Fibroblast of the conjunctiva (primary cell): ENCODE results near the gene SGCA.
A peak's percentile ranks its signal among the peaks of the same experiment; 100 is the strongest.

Experiments
- DNase-seq: peaks from one replicate; pipeline ENCODE4 v3.0.0-alpha.2; 2010; ENCODE audit warnings: low read depth

SGCA gene

GRCh38 chr17:50134206-50135110, 31.3 kb upstream of the SGCA start:
- no peak for DNase-seq

DNA sequence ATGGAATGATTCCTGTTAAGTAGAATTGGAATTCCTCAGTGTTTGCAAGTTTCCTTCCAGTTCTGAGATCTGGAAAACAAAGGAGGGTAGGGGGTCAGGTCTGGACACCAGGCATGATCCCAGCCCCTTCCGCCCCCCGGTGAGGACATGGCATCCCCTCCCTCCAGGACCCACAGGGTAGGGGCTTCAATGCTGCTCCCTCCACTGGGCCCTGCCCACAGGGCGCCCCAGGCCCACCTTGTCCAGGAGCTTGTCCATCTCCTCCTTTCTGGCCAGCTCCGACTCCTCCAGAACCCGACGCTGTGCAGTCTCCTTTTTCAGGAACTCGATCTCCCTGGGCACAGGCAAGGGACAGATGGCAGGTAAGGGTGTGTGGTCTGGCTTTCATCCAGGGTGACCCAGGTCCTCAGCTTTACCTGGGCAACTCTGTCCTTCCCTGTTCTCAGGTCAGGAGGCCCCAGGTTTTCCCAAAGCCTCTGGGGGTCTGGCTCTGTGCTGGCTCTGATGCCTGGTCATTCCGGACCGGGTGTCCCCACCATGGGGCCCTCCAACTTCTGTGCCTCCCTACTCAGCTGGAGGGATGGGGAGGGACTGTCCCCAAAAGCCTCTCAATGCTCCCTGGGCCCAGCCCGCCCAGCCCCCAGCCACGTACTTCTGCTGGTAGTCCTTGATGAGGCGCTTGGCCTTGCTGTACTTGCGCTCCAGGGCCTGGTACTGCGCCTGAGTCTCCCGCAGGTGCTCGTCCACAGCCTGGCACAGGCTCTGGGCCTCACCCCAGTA, 30.3 kb upstream of the SGCA start:
- DNase-seq: no peak

GRCh38 chr17:50136096-50136687, 29.6 kb upstream of the SGCA start:
- no peak for DNase-seq

DNA sequence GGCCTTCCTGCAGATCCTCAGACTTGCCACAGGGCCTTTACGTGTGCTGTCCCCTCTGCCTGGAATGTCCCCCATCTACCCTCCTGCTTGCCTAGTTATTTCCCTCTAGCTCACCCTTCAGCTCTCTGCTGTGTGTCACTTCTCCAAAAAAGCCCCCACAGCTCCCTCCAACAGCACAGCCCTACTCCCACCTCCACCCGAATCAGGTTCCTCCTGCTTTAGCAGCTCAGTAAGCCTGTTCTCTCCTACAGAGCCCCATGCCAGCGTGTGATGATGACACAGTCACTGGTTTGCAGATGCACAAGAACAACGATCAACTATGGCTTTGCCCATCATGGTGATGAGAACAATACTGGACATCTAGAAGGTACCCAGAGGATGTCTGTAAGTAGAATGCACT, 28.8 kb upstream of the SGCA start:
- no peak for DNase-seq

GRCh38 chr17:50139185-50139783, 26.5 kb upstream of the SGCA start:
- no peak for DNase-seq

GRCh38 chr17:50139950-50140885, 25.6 kb upstream of the SGCA start:
- peak; percentile 69 for DNase-seq

DNA sequence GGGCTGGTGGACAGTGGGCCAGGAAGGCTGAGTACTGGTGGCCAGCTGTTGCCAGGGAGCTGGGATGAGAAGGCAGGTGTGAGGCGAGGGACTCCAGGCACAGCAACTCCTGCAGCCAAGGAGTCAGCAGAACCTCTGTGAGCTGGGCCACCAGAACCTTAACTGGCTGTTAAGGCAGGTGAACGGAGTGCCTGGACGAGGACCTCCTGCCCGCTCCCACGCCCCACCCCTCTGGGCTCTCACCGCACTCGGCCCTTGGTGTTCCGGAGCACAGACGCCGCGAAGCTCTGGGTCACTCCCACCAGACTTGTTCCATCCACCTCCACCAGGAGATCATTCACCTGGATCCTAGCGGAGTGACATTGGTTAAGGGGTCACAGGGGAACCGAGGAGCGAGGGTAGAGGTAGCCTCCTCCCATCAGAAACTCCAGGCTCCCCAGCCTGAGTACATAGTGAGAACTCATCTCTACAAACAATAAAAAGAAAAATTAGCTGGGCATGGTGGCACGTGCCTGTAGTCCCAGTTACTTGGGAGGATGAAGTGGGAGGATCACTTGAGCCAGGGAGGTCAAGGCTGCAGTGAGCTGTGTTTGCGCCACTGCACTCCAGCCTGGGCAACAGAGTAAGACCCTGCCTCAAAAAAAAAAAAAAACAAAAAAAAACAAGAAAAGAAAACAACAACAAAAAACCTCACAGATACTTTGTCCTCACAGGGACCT, 24.6 kb upstream of the SGCA start:
- no peak for DNase-seq

- DNase-seq: no peak
Measured at GRCh38 chr17:50141745-50142110, 24.1 kb upstream of the SGCA start.

- DNase-seq: no peak
Measured at GRCh38 chr17:50143461-50144176, 22.2 kb upstream of the SGCA start.

DNA sequence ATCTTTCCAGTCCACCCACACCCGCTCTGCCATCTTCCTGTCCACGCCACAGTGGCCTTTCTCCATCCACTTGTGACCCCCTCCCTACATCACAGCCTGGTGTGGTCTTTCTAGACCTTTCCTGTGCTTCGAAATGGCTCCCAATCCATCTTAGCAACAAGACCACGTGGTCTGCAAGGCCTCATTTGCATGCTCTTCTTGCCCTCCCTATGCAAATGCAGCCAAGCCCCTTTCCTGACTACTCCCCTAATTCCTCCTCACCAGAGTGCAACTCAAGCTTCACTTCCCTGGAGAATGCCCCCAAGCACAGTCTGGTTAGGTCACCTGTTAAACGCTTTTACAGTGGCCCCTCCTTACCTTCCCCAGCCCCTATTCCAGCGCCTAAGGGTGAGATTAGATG, 21.4 kb upstream of the SGCA start:
- DNase-seq: no peak

- no peak for DNase-seq
Measured at GRCh38 chr17:50144845-50145531, 20.8 kb upstream of the SGCA start.

DNA sequence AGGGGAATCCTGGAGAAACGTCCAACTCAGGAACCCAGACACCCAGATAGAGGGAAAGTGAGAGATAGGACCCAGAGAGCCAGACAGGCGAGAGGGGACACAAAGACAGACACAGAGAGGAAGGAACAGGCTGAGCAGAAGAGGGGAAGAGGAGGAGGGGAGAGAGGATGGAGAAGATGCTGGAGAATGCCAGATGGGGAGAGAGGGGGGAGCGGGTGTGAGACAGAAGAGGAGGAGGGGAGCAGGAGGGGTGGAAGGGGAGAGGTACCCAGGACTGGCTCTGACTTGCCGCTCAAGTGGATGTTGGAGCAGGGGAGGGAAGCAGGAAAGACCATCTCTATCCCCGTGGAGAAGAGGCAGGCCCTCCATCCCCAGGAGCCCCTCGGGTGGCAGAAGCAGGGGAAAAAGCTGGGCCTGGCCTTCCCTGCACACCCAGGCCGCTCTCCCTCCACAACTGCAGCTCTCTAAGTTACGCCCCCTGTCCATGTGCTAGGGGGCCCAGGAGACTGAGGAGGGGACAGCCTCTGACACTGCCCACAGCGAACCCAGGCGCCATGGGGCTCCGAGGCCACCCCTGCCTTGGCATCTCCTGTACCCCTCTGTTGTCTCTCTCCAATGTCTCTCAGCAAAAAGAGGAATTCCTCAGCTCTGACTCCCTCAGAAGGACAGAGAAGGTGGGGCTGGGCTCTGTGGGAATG, 20.1 kb upstream of the SGCA start:
- no peak for DNase-seq

GRCh38 chr17:50146230-50146926, 19.4 kb upstream of the SGCA start:
- no peak for DNase-seq

- no peak for DNase-seq
Measured at GRCh38 chr17:50146927-50147665, 18.7 kb upstream of the SGCA start.

GRCh38 chr17:50147841-50148225, 18.0 kb upstream of the SGCA start:
- DNase-seq: no peak

- DNase-seq: no peak
Measured at GRCh38 chr17:50148226-50149090, 17.3 kb upstream of the SGCA start.

DNA sequence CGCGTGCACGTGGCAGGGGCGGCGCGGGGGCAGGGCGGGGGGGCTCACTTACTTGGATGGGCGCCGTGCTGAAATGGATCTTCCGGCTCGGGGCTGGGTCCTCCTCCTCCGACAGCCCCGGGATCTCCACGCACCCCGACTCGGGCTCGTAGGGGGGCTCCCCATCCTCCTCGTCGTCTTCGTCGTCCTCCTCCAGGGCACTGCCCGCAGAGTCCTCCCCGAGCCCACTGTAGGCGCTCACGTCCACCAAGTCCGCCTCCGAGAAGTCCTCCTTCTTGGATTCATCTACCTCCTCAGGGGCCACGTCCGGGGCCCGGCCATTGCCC, 16.8 kb upstream of the SGCA start:
- no peak for DNase-seq
